ENCODE results near the gene PTPN22.
A peak's percentile ranks its signal among the peaks of the same experiment; 100 is the strongest.

The PTPN22 gene

DNA sequence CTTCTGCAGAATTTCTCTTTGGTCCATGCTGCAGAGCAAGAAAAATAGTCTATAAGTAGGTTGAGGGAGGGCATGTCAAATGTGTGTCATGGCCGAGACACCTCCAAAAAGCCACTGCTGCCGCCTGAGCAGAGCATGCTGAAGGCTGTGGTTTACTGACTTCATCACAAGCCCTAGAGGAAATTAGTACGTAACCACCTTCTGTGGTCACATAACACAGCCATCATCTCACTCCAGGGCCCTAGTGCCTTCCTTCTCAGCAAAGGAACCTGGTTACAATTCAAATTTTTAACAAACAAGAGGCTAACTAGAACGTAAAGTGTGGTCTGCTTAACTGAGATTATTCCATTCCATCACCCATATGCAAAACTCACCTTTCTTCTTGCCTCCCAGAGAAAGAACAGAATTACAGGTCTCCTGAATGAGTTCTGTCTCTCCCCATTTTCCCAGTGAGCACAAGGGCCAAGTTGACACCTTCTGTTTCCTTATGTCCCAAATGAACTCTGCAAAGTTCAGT, at the start of gene PTPN22:
Gene PTPN22, minus strand, starts transcription at position 116 of the 517 bp plus-strand sequence.
- TF ChIP-seq, protein P1, sequence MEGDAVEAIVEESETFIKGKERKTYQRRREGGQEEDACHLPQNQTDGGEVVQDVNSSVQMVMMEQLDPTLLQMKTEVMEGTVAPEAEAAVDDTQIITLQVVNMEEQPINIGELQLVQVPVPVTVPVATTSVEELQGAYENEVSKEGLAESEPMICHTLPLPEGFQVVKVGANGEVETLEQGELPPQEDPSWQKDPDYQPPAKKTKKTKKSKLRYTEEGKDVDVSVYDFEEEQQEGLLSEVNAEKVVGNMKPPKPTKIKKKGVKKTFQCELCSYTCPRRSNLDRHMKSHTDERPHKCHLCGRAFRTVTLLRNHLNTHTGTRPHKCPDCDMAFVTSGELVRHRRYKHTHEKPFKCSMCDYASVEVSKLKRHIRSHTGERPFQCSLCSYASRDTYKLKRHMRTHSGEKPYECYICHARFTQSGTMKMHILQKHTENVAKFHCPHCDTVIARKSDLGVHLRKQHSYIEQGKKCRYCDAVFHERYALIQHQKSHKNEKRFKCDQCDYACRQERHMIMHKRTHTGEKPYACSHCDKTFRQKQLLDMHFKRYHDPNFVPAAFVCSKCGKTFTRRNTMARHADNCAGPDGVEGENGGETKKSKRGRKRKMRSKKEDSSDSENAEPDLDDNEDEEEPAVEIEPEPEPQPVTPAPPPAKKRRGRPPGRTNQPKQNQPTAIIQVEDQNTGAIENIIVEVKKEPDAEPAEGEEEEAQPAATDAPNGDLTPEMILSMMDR (IDR thresholded peaks at IDR 0.05; ENCODE audit: low read depth, low read length): no peak
- peak; percentile 64 to 79 for DNase-seq (ENCODE audit: low read depth in 2 of 2)
- H3K4me3 ChIP-seq (replicated peaks in 1 of 2; ENCODE audit: low read depth in 2 of 2, low read length in 2 of 2): peak within 1 kb of the TSS in 1 of 2 donors; percentile 11

DNA sequence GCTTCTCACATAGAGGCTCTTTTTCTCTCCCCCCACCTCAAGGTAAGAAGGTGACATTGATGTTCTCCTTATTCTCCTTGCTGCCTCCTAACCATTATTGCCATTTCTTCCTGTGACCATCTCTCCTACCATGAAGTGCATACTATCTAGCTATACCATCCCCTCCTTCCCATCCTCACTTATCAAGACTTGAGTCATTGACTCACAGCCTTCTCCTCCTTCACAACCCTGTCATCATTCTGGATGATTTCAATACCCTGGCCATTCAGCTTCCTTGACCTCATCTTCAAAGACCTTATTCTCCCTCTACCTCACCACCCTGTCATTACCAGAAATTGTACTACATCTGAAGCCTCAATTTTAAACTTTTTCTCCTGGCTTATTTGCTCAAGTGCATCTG, 46.7 kb upstream of the PTPN22 start:
- no peak for DNase-seq (ENCODE audit: low read depth in 2 of 2)
- no peak overlapping the region for H3K4me3 ChIP-seq (replicated peaks in 1 of 2; ENCODE audit: low read depth in 2 of 2, low read length in 2 of 2)
- TF ChIP-seq, protein P1 (IDR thresholded peaks at IDR 0.05; ENCODE audit: low read depth, low read length): no peak

DNA sequence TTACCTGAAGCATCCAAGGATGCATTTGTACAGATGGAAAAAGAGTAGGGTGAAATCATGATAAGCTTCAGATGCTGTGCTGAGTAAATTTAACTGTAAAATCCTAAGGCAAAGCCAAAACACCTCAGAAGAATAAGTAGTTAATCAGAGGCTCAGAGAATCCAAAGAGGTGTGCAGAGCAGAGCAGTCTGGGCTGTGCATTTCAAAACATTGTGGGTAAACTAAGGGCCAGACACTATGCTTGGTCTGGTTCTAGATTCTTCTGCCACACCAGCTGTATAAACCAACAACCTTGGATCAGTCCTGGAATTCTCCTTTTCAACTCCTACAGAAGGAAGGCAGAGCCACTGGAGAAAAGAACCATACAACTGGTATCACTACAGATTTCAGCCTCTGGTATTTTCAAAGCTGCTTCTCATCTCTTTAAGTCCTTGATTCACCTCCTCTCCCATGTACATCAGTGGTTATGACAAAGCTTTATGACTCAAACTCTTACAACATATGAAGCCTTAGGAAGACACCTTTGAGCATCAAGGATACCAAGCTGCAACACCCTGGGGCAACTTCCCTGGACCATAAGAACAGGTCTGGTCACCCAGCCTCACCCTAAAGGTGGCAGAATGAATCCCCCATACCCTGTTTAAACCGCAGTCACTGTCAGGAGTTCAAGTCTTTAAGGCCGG, 46.0 kb upstream of the PTPN22 start:
- peak in 1 of 2 donors; percentile 70 for DNase-seq (ENCODE audit: low read depth in 2 of 2)
- TF ChIP-seq, protein P1 (IDR thresholded peaks at IDR 0.05; ENCODE audit: low read depth, low read length): no peak
- H3K4me3 ChIP-seq (replicated peaks in 1 of 2; ENCODE audit: low read depth in 2 of 2, low read length in 2 of 2): no peak overlapping the region

DNA sequence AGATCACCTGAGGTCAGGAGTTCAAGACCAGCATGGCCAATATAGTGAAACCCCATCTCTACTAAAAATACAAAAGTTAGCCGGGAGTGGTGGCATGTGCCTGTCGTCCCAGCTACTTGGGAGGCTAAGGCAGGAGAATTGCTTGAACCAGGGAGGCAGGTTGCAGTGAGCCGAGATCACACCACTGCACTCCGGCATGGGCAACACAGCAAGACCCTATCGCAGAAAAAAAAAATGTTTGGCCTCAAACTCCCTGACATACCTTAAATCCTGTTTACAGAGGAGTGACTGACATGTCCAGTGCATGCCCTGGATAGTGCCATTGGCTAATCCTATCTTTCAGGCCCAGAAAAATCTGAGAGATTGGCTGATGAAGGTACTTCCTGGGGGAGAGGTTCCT, 45.5 kb upstream of the PTPN22 start:
- DNase-seq (ENCODE audit: low read depth in 2 of 2): no peak
- H3K4me3 ChIP-seq (replicated peaks in 1 of 2; ENCODE audit: low read depth in 2 of 2, low read length in 2 of 2): no peak overlapping the region
- TF ChIP-seq, protein P1 (IDR thresholded peaks at IDR 0.05; ENCODE audit: low read depth, low read length): no peak

DNA sequence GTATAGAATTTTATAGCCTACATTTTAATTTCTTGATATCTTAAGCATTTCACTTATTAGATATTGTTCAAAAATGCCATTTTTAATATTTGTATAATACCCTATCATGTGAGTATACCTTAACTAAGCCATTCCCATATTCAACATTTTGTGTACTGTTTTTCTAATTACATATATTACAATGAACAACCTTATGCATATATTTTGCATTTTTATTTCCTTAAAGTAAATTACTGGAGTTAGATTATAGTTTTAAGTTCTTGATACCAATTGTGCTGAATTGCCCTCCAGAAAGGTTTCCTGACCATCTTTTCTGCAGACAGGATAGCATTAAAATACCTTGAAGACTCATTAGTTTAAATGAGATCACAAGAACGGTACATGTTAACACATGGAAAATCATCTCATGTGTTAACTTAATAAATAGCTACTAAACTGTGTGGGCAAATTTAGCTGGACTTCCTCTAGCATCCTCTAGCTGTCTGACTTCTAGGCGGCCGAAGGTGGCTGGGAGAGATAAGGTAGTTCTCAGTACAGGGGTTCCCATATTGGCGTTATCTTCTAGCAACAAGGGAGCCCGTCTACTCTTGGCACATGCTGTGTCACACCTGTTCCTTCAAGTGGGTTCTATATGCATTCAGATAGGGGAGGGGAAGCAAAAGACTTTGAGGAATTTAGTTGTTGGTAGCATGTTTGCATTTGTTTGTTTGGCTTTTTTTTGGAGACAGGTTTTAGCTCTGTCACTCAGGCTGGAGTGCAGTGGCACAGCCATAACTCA, 42.6 kb upstream of the PTPN22 start:
- TF ChIP-seq, protein P1 (IDR thresholded peaks at IDR 0.05; ENCODE audit: low read depth, low read length): no peak
- DNase-seq (ENCODE audit: low read depth in 2 of 2): no peak
- H3K4me3 ChIP-seq (replicated peaks in 1 of 2; ENCODE audit: low read depth in 2 of 2, low read length in 2 of 2): no peak overlapping the region

DNA sequence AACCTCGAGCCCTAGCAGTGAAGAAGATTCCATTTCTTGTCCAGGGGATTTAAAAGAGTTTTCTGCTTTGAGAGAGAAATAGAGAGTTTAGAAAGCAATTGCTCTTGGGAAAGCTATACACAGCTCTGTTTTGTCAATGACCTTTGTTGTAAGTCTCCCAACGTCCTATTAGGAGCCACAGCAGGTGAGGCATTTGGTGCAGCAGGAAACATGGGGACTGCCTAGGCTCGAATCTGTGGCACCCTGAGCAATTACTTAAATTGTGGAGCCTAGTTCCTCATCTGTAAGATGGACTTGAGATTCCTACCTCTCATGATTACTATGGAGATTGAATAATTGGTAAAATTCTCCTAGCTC, 41.8 kb upstream of the PTPN22 start:
- TF ChIP-seq, protein P1 (IDR thresholded peaks at IDR 0.05; ENCODE audit: low read depth, low read length): no peak
- no peak for DNase-seq (ENCODE audit: low read depth in 2 of 2)
- no peak overlapping the region for H3K4me3 ChIP-seq (replicated peaks in 1 of 2; ENCODE audit: low read depth in 2 of 2, low read length in 2 of 2)
